Measurements from ENCODE around the gene ZNF407. TPM values are rescaled to one million over a fixed set of nuclear protein-coding genes. Genes with fewer than 3 reads are reported as not detected.

Gene ZNF407
- total RNA-seq, 2 donors from 2014 or later, result 13.4 to 14.1 TPM

DNA sequence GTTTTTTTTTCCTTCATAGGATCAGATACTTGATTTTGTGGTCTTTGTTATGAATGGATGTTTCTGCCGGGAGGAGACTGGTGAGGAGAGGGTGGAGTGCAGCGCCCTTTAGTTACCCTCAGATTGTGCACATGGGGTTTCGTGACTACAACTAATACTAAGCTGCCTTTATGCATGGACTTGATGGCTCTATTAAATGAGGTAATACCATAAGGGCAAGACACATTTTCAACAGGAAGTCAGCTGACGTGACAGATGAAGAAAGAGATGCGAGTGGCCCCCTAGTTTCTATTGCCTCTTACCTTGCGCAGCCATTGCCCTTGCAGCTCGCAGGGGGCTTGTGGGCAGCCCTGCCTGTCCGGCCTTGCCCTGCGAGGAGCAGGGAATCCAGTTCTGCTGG, 24.4 kb downstream of the ZNF407 start:
- no peak for DNase-seq (ENCODE audit: low spot score)
- intact Hi-C loops (cut with DNase I), result no loop called here

GRCh38 chr18:74623047-74623816, 25.6 kb downstream of the ZNF407 start:
- DNase-seq (ENCODE audit: low spot score), result no peak
- intact Hi-C loops (cut with DNase I), result no loop called here

DNA sequence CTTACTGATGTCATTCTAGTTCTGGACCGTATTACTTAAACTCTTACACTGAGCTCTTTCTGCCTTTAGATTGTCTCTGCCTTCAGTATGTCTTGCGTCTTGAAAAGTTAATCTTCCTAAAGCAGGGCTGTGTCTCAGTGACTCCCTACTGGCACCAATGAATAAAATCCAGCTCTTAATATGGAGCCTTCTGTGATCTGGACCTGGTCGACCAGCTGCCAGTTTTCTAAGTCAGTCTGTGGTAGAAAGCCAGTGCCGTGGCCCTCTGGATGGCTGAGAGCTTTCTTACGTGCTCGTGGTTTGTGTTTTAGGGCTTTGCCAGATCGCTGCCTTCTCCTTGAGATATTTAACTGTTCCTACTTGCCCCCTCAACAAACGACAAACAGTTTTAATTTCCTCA, 26.8 kb downstream of the ZNF407 start:
- DNase-seq (ENCODE audit: low spot score), result no peak
- intact Hi-C loops (cut with DNase I), result no loop called here

GRCh38 chr18:74625157-74625556, 27.5 kb downstream of the ZNF407 start:
- no peak for DNase-seq (ENCODE audit: low spot score)
- intact Hi-C loops (cut with DNase I), result no loop called here

- no peak for DNase-seq (ENCODE audit: low spot score)
- intact Hi-C loops (cut with DNase I), result no loop called here
Measured at GRCh38 chr18:74626049-74626874, 28.6 kb downstream of the ZNF407 start.

DNA sequence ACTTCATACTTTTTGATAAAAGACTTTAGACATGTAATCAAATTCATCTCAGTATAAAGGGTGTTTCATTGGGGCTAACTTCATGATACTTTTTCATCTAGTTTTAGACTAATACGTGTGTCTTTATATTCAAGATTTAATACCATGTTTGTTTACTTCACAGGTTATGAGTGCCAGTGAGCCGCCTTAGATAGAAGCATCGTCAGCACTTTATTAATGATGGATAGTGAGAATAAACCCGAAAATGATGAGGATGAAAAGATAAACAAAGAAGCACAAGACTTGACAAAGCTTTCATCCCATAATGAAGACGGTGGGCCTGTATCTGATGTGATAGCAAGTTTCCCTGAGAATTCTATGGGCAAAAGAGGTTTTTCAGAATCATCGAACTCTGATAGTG, 33.1 kb downstream of the ZNF407 start:
- no peak for DNase-seq (ENCODE audit: low spot score)
- intact Hi-C loops (cut with DNase I), result no loop called here

DNA sequence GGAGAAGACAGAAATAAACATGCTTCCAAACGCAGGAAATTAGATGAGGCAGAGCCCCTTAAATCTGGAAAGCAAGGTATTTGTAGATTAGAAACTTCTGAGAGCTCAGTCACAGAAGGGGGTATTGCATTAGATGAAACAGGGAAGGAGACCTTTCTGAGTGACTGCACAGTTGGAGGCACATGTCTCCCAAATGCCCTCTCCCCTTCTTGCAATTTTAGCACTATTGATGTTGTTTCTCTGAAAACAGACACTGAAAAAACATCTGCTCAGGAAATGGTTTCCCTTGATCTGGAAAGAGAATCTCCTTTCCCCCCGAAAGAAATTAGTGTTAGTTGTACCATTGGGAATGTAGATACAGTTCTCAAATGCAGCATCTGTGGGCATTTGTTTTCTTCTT, 33.5 kb downstream of the ZNF407 start:
- DNase-seq (ENCODE audit: low spot score), result no peak
- intact Hi-C loops (cut with DNase I), result no loop called here

DNA sequence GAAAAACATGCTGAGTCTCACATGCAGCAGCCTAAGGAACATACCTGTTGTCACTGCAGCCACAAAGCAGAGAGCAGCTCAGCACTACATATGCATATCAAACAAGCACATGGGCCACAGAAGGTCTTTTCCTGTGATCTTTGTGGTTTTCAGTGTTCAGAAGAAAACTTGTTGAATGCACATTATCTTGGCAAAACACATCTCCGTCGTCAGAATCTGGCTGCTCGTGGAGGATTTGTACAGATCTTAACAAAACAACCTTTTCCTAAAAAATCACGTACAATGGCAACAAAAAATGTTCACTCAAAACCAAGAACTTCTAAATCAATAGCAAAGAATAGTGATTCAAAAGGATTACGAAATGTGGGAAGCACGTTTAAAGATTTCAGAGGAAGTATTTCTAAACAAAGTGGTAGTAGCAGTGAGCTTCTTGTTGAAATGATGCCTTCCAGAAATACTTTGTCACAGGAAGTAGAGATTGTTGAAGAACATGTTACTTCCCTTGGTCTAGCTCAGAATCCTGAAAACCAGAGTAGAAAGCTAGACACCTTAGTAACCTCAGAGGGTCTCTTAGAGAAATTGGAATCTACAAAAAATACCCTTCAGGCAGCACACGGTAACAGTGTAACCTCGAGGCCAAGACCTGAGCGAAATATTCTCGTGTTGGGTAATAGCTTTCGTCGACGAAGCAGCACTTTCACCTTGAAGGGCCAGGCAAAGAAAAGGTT, 34.1 kb downstream of the ZNF407 start:
- DNase-seq (ENCODE audit: low spot score), result no peak
- intact Hi-C loops (cut with DNase I), result no loop called here

- intact Hi-C loops (cut with DNase I), result no loop called here
- no peak for DNase-seq (ENCODE audit: low spot score)
Measured at GRCh38 chr18:74632351-74632679, 34.6 kb downstream of the ZNF407 start.

- no peak for DNase-seq (ENCODE audit: low spot score)
- intact Hi-C loops (cut with DNase I), result no loop called here
Measured at GRCh38 chr18:74632856-74633255, 35.2 kb downstream of the ZNF407 start.

DNA sequence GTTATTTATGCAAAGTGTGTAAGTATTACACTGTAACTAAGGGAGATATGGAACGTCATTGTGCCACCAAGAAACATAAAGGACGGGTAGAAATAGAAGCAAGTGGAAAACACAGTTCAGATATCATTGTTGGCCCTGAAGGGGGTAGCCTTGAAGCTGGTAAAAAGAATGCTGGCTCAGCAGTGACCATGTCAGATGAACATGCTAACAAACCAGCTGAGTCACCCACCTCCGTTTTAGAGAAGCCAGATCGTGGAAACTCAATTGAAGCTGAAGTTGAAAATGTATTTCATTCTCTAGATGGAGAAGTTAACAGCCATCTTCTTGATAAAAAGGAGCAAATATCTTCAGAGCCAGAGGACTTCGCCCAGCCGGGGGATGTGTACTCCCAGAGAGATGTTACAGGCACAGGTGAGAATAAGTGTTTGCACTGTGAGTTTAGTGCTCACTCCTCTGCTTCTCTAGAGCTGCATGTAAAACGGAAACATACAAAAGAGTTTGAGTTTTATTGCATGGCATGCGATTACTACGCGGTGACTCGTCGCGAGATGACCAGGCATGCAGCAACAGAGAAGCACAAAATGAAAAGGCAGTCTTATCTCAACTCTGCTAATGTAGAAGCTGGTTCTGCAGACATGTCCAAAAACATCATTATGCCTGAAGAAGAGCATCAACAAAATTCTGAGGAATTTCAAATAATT, 36.1 kb downstream of the ZNF407 start:
- intact Hi-C loops (cut with DNase I), result no loop called here
- no peak for DNase-seq (ENCODE audit: low spot score)

GRCh38 chr18:74635224-74635975, 37.7 kb downstream of the ZNF407 start:
- DNase-seq (ENCODE audit: low spot score), result no peak
- intact Hi-C loops (cut with DNase I), result no loop called here

DNA sequence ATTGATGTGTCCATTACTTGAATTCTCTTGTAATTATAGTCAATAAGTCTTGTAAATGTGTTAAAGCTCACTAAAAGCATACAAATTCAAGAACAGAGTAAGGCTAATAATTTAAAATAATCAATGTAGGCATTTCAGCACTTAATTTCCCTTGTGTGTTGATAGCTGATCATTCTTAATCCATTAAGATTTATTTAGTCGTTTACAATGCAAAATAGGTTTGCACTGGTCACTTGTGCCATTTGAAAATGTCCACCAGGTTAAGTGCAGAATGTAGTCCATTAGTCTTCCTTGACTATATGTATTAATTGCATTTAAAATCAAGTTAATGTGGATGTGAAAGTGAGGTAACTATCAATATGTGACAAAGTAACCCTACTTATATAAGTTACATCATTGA, 39.4 kb downstream of the ZNF407 start:
- intact Hi-C loops (cut with DNase I), result no loop called here
- DNase-seq (ENCODE audit: low spot score), result no peak

- no peak for DNase-seq (ENCODE audit: low spot score)
- intact Hi-C loops (cut with DNase I), result no loop called here
Measured at GRCh38 chr18:74638210-74638609, 40.5 kb downstream of the ZNF407 start.

DNA sequence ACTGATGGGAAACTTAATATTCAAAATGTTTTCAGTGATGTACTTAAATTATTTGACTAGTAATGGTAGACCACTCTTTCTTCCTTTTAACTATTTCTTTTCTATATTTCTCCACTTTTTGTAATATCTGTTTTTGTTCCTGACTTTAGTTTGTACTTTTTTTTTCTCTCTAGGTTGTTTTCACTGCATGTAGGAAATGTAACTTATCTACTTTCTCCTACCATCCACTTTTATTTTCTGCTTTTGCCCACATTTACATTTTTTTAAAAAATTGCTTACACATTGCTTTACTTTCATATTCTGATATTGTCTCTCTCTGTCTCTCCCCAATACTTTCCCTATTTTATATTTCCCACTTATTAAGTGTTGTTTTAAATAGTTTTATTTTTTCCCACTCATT, 47.0 kb downstream of the ZNF407 start:
- DNase-seq (ENCODE audit: low spot score), result no peak
- intact Hi-C loops (cut with DNase I), result no loop called here

DNA sequence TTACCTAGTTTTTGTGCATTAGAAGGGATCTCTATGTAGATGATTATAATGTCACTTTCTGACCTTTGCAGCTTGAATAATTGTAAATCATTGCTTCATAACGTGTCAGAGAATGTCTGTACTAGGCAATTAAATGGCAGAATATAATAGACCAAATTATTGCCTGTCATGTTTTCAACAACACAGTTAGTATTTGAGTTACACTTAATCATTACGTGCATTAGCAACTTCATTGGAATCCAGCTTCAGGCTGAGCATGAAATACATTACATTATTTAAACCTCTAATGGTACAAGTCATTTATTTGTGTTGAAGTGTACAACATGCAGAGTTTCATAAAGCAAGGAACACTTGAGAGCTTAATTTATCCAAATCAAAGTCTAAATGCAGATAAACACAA, 48.0 kb downstream of the ZNF407 start:
- intact Hi-C loops (cut with DNase I), result no loop called here
- DNase-seq (ENCODE audit: low spot score), result no peak

- intact Hi-C loops (cut with DNase I), result loop anchor here in 1 of 2 donors (10.0 kb wide), 1 partner anchor 1693 kb away; no protein-coding TSS in a partner anchor
- DNase-seq (ENCODE audit: low spot score), result no peak
Measured at GRCh38 chr18:74651327-74652128, 53.9 kb downstream of the ZNF407 start.

- intact Hi-C loops (cut with DNase I), result loop anchor here in 1 of 2 donors (10.0 kb wide), 1 partner anchor 1692 kb away; no protein-coding TSS in a partner anchor
- no peak for DNase-seq (ENCODE audit: low spot score)
Measured at GRCh38 chr18:74652392-74652988, 54.8 kb downstream of the ZNF407 start.

All from posterior vena cava (tissue), 2 donors.